CD14-positive monocyte (primary cell): ENCODE results near the gene BMPER. TPM values are rescaled to one million over a fixed set of nuclear protein-coding genes. Genes with fewer than 3 reads are reported as not detected.

ENCODE experiments used
- DNase-seq, 3 donors: peaks; one replicate each; pipeline ENCODE4 v3.0.0-alpha.2; 2011 to 2022
- H2AFZ ChIP-seq: 2 replicates; pipeline ENCODE4 v1.6.0; 2012; ENCODE audit warnings: mild to moderate bottlenecking, low read depth, low read length, inconsistent platforms; ENCODE audit not compliant: insufficient read depth, poor library complexity, severe bottlenecking
- H3K27ac ChIP-seq, 2 donors: 1 replicate in 1 of 2; 2 replicates in 1 of 2; pipeline ENCODE4 v1.5.1; 2012 to 2013; ENCODE audit warnings: low read length in 2 of 2, control low read depth in 1 of 2, inconsistent platforms in 1 of 2, low read depth in 1 of 2, mild to moderate bottlenecking in 1 of 2
- H3K27me3 ChIP-seq, 2 donors: one replicate each; pipeline versions ENCODE4 v1.6.0 to v1.6.1; 2011 to 2013; ENCODE audit warnings: low read length in 2 of 2; ENCODE audit not compliant: control insufficient read depth in 2 of 2, insufficient read depth in 2 of 2
- H3K36me3 ChIP-seq, 2 donors: replicated peaks in 1 of 2; 1 replicate in 1 of 2; 2 replicates in 1 of 2; pipeline versions ENCODE4 v1.5.1 to v1.6.1; 2012 to 2013; ENCODE audit warnings: low read length in 2 of 2, control low read depth in 1 of 2, inconsistent platforms in 1 of 2, mild to moderate bottlenecking in 1 of 2; ENCODE audit not compliant: insufficient read depth in 2 of 2, control insufficient read depth in 1 of 2
- H3K4me1 ChIP-seq, 2 donors: 1 replicate in 1 of 2; 2 replicates in 1 of 2; pipeline versions ENCODE4 v1.5.1 to v1.6.1; 2012 to 2013; ENCODE audit warnings: low read length in 2 of 2, control low read depth in 1 of 2, inconsistent platforms in 1 of 2, mild to moderate bottlenecking in 1 of 2, moderate library complexity in 1 of 2; ENCODE audit not compliant: insufficient read depth in 2 of 2, control insufficient read depth in 1 of 2
- H3K4me2 ChIP-seq: replicated peaks from 2 replicates; pipeline ENCODE3; 2012; ENCODE audit warnings: low read length, moderate library complexity, mild to moderate bottlenecking; ENCODE audit not compliant: poor library complexity, severe bottlenecking; ENCODE audit errors: extremely low read depth
- H3K4me3 ChIP-seq, 3 experiments: fragments of 200-600 bp in 1 of 3; sonication (generic) in 1 of 3; replicated peaks in 1 of 3; 1 replicate in 2 of 3; 2 replicates in 1 of 3; pipeline ENCODE4 v1.5.1; 2011 to 2013; ENCODE audit warnings: low read length in 3 of 3, mild to moderate bottlenecking in 3 of 3, control low read depth in 2 of 3, low read depth in 2 of 3, inconsistent platforms in 1 of 3, moderate library complexity in 1 of 3
- H3K79me2 ChIP-seq: 2 replicates; pipeline ENCODE4 v1.6.0; 2012; ENCODE audit warnings: mild to moderate bottlenecking, control low read depth, inconsistent platforms, low read length, moderate library complexity; ENCODE audit not compliant: insufficient read depth
- H3K9ac ChIP-seq: 2 replicates; pipeline ENCODE4 v1.6.0; 2017; ENCODE audit warnings: low read length, mild to moderate bottlenecking; ENCODE audit not compliant: insufficient read depth, poor library complexity, severe bottlenecking
- H3K9me3 ChIP-seq, 2 donors: replicated peaks in 1 of 2; 1 replicate in 1 of 2; 2 replicates in 1 of 2; pipeline versions ENCODE4 v1.5.1 to v1.6.1; 2012 to 2013; ENCODE audit warnings: low read length in 2 of 2, control low read depth in 1 of 2; ENCODE audit not compliant: control insufficient read depth in 1 of 2, insufficient read depth in 1 of 2
- H4K20me1 ChIP-seq: 2 replicates; pipeline ENCODE4 v1.6.0; 2012; ENCODE audit warnings: mild to moderate bottlenecking, low read length, control low read depth, moderate library complexity; ENCODE audit not compliant: insufficient read depth
- H3K27ac Mint-ChIP-seq, 7 donors: one replicate each; pipeline ENCODE4 v1.8.0; 2020; ENCODE audit warnings: mild to moderate bottlenecking in 7 of 7, mixed read lengths in 7 of 7, moderate library complexity in 6 of 7, inconsistent platforms in 2 of 7
- H3K27me3 Mint-ChIP-seq, 3 donors: one replicate each; pipeline ENCODE4 v1.8.0; 2021 to 2022; ENCODE audit warnings: low read depth in 3 of 3, mild to moderate bottlenecking in 3 of 3, mixed read lengths in 3 of 3, moderate library complexity in 3 of 3, inconsistent platforms in 1 of 3
- H3K36me3 Mint-ChIP-seq, 2 donors: one replicate each; pipeline ENCODE4 v1.8.0; 2020; ENCODE audit warnings: mixed read lengths in 2 of 2, inconsistent platforms in 1 of 2, mild to moderate bottlenecking in 1 of 2
- H3K4me1 Mint-ChIP-seq: one replicate; pipeline ENCODE4 v1.8.0; 2020; ENCODE audit warnings: mild to moderate bottlenecking, mixed read lengths
- H3K4me3 Mint-ChIP-seq, 2 donors: one replicate each; pipeline ENCODE4 v1.8.0; 2020; ENCODE audit warnings: mild to moderate bottlenecking in 2 of 2, mixed read lengths in 2 of 2, moderate library complexity in 1 of 2
- H3K9me3 Mint-ChIP-seq, 7 donors: one replicate each; pipeline ENCODE4 v1.8.0; 2020 to 2022; ENCODE audit warnings: mixed read lengths in 7 of 7, mild to moderate bottlenecking in 6 of 7, moderate library complexity in 6 of 7, inconsistent platforms in 2 of 7
- CTCF ChIP-seq: fragments of 200-600 bp; IDR thresholded peaks from one replicate; pipeline ENCODE4 v1.8.0; 2022; ENCODE audit warnings: antibody characterized with exemption, mild to moderate bottlenecking
- WGBS: methylation state at CpG from one replicate; pipeline ENCODE4 v1.1.5; 2013; ENCODE audit warnings: missing lambda C conversion rate; ENCODE audit not compliant: insufficient coverage; 5-methylcytosine and 5-hydroxymethylcytosine counted together
- intact Hi-C, 2 donors: fragments of 100-400 bp; cut with micrococcal nuclease; formaldehyde crosslinking; loops; one replicate each; pipeline versions ENCODE4 v1.15.0 to v1.15.1; 2023
- polyA plus RNA-seq, 3 donors: library from polyadenylated mRNA; depleted of rRNA in 1 of 3; unstranded in 2 of 3; stranded (reverse) in 1 of 3; fragments of 300-500 nt in 2 of 3; fragments of >200 nt in 1 of 3; fragmentation: Illumina TruSeq in 2 of 3; gene quantifications; 1 replicate in 2 of 3; 2 replicates in 1 of 3; pipeline ENCODE4 v1.2.3, GENCODE V29; 2012 to 2021

The BMPER gene
- polyA plus RNA-seq, 3 donors = not detected

- Mint-ChIP-seq H3K9me3 (peaks cover 0 to 20% (median 11%) of the 10 kb centered on the region in 7 donors), H3K4me3 (no peak overlapping the region), H3K4me1 (no peaks in the 10 kb centered on the region), H3K36me3 (no peaks in the 10 kb centered on the region), H3K27me3 (no peaks in the 10 kb centered on the region), H3K27ac (no peak overlapping the region)
- no peaks in the 10 kb centered on the region for H3K27me3 ChIP-seq
- no peaks in the 10 kb centered on the region for H4K20me1 ChIP-seq
- H2AFZ ChIP-seq = no peak overlapping the region
- H3K79me2 ChIP-seq = no peaks in the 10 kb centered on the region
- no peak for TF ChIP-seq CTCF
- peaks cover 6 to 21% of the 10 kb centered on the region in 2 donors for H3K9me3 ChIP-seq
- no peak overlapping the region for H3K9ac ChIP-seq
- H3K27ac ChIP-seq = no peak overlapping the region
- no peaks in the 10 kb centered on the region for H3K36me3 ChIP-seq
- H3K4me1 ChIP-seq = no peaks in the 10 kb centered on the region
- no peak overlapping the region for H3K4me3 ChIP-seq
- intact Hi-C loops = no loop called here
- WGBS = 86% methylated on average over 5 of the region's 6 CpGs
- H3K4me2 ChIP-seq = no peak overlapping the region
- no peak for DNase-seq
These were observed 286.6 kb downstream of the BMPER start for GRCh38 chr7:34191771-34192479.

GRCh38 chr7:34192906-34193305 is 287.6 kb downstream of the BMPER start:
- Histone ChIP-seq H3K4me1 (no peaks in the 10 kb centered on the region), H3K9me3 (peaks cover 6 to 21% of the 10 kb centered on the region in 2 donors), H3K36me3 (no peaks in the 10 kb centered on the region), H3K4me2 (no peak overlapping the region), H3K79me2 (no peaks in the 10 kb centered on the region), H2AFZ (no peak overlapping the region), H3K27ac (no peak overlapping the region), H3K4me3 (no peak overlapping the region), H3K9ac (no peak overlapping the region), H4K20me1 (no peaks in the 10 kb centered on the region), H3K27me3 (no peaks in the 10 kb centered on the region)
- Mint-ChIP-seq H3K4me1 (no peaks in the 10 kb centered on the region), H3K27ac (no peak overlapping the region), H3K36me3 (no peaks in the 10 kb centered on the region), H3K4me3 (no peak overlapping the region), H3K9me3 (peaks cover 0 to 20% (median 10%) of the 10 kb centered on the region in 7 donors), H3K27me3 (no peaks in the 10 kb centered on the region)
- no CpG with 5 or more reads among the region's 1 CpG for WGBS
- intact Hi-C loops = no loop called here
- DNase-seq = no peak
- no peak for TF ChIP-seq CTCF
